ENCODE data around the gene ELMO2. TPM values are rescaled to one million over a fixed set of nuclear protein-coding genes. Genes with fewer than 3 reads are reported as not detected.

Gene ELMO2
- polyA plus RNA-seq (2013, experiment 1 of 2) = 39.6 TPM
- 31.6 TPM for polyA plus RNA-seq (2013, experiment 2 of 2)

GRCh38 chr20:46406200-46406985, at the start of gene ELMO2:
Gene ELMO2 (minus strand): TSS chr20:46406615. CDS start chr20:46394482, 12,133 bp downstream.
- Histone ChIP-seq H3K36me3 (ENCODE audit: control insufficient read depth, insufficient read depth, low read length) (peaks cover 23% of the 10 kb centered on the region), H3K4me1 (ENCODE audit: control insufficient read depth, insufficient read depth, low read length, poor library complexity, severe bottlenecking) (peaks cover 19% of the 10 kb centered on the region), H3K4me3 (ENCODE audit: extremely low read depth, insufficient read depth, low read length, poor library complexity, severe bottlenecking) (peak within 1 kb of the TSS; percentile 80), H3K27ac (ENCODE audit: low read depth, low read length, severe bottlenecking) (peak within 1 kb of the TSS; percentile 96), H3K9me3 (ENCODE audit: control insufficient read depth, low read length) (no peaks in the 10 kb centered on the region)
- 0% methylated on average over 46 to 51 of the region's 60 CpGs for WGBS, 2 experiments (ENCODE audit: insufficient coverage in 2 of 2)

- no peak overlapping the region for H3K27ac ChIP-seq (ENCODE audit: low read depth, low read length, severe bottlenecking)
- H3K4me3 ChIP-seq (ENCODE audit: extremely low read depth, insufficient read depth, low read length, poor library complexity, severe bottlenecking) = no peak overlapping the region
- no peaks in the 10 kb centered on the region for H3K36me3 ChIP-seq (ENCODE audit: control insufficient read depth, insufficient read depth, low read length)
- peaks cover 21% of the 10 kb centered on the region for H3K9me3 ChIP-seq (ENCODE audit: control insufficient read depth, low read length)
- no peaks in the 10 kb centered on the region for H3K4me1 ChIP-seq (ENCODE audit: control insufficient read depth, insufficient read depth, low read length, poor library complexity, severe bottlenecking)
- WGBS, 2 experiments (ENCODE audit: insufficient coverage in 2 of 2) = no CpG with 5 or more reads among the region's 2 CpGs
Measured at GRCh38 chr20:46455729-46456128, 49.3 kb upstream of the ELMO2 start.

- H3K4me3 ChIP-seq (ENCODE audit: extremely low read depth, insufficient read depth, low read length, poor library complexity, severe bottlenecking) = no peak overlapping the region
- H3K9me3 ChIP-seq (ENCODE audit: control insufficient read depth, low read length) = peaks cover 20% of the 10 kb centered on the region
- WGBS, 2 experiments (ENCODE audit: insufficient coverage in 2 of 2) = 100% methylated on average over 1 of the region's 5 CpGs; no CpG with 5 or more reads in 1 of the 2 experiments
- H3K4me1 ChIP-seq (ENCODE audit: control insufficient read depth, insufficient read depth, low read length, poor library complexity, severe bottlenecking) = no peaks in the 10 kb centered on the region
- H3K27ac ChIP-seq (ENCODE audit: low read depth, low read length, severe bottlenecking) = no peak overlapping the region
- H3K36me3 ChIP-seq (ENCODE audit: control insufficient read depth, insufficient read depth, low read length) = no peaks in the 10 kb centered on the region
Measured at GRCh38 chr20:46446851-46447250, 40.4 kb upstream of the ELMO2 start.

GRCh38 chr20:46439837-46440236, 33.4 kb upstream of the ELMO2 start:
- 95% methylated on average over 3 of the region's 4 CpGs; no CpG with 5 or more reads in 1 of the 2 experiments for WGBS, 2 experiments (ENCODE audit: insufficient coverage in 2 of 2)
- Histone ChIP-seq H3K4me1 (ENCODE audit: control insufficient read depth, insufficient read depth, low read length, poor library complexity, severe bottlenecking) (no peaks in the 10 kb centered on the region), H3K36me3 (ENCODE audit: control insufficient read depth, insufficient read depth, low read length) (no peaks in the 10 kb centered on the region), H3K27ac (ENCODE audit: low read depth, low read length, severe bottlenecking) (no peak overlapping the region), H3K4me3 (ENCODE audit: extremely low read depth, insufficient read depth, low read length, poor library complexity, severe bottlenecking) (no peak overlapping the region), H3K9me3 (ENCODE audit: control insufficient read depth, low read length) (peaks cover 4% of the 10 kb centered on the region)

GRCh38 chr20:46438156-46438750, 31.8 kb upstream of the ELMO2 start:
- H3K4me1 ChIP-seq (ENCODE audit: control insufficient read depth, insufficient read depth, low read length, poor library complexity, severe bottlenecking) = no peaks in the 10 kb centered on the region
- H3K36me3 ChIP-seq (ENCODE audit: control insufficient read depth, insufficient read depth, low read length) = no peaks in the 10 kb centered on the region
- 73 to 78% methylated on average over 3 to 4 of the region's 4 CpGs for WGBS, 2 experiments (ENCODE audit: insufficient coverage in 2 of 2)
- H3K27ac ChIP-seq (ENCODE audit: low read depth, low read length, severe bottlenecking) = no peak overlapping the region
- H3K4me3 ChIP-seq (ENCODE audit: extremely low read depth, insufficient read depth, low read length, poor library complexity, severe bottlenecking) = no peak overlapping the region
- no peaks in the 10 kb centered on the region for H3K9me3 ChIP-seq (ENCODE audit: control insufficient read depth, low read length)

DNA sequence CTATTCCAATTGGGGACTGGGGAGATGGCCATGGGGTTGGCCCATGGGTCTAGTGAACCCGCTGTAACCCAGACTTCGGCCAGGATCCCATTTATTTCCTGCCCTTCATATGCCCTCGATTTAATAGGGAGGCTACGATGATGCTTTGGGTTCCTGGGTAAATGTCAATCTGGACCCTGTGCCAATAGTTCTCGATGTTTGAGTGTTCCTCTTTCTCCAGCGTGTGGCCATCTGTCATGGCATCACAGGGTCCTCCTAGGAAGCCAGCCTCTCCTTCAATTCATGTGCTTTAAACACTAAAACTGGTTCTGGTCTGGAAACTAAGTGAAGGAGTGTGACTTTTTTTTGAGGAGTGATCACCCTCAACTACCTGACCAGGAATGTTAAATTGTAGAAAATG, 28.7 kb upstream of the ELMO2 start:
- no peak overlapping the region for H3K27ac ChIP-seq (ENCODE audit: low read depth, low read length, severe bottlenecking)
- H3K36me3 ChIP-seq (ENCODE audit: control insufficient read depth, insufficient read depth, low read length) = no peaks in the 10 kb centered on the region
- no peak overlapping the region for H3K4me3 ChIP-seq (ENCODE audit: extremely low read depth, insufficient read depth, low read length, poor library complexity, severe bottlenecking)
- no peaks in the 10 kb centered on the region for H3K4me1 ChIP-seq (ENCODE audit: control insufficient read depth, insufficient read depth, low read length, poor library complexity, severe bottlenecking)
- H3K9me3 ChIP-seq (ENCODE audit: control insufficient read depth, low read length) = no peaks in the 10 kb centered on the region
- 90 to 91% methylated on average over 6 of the region's 6 CpGs for WGBS, 2 experiments (ENCODE audit: insufficient coverage in 2 of 2)

GRCh38 chr20:46434597-46434996, 28.2 kb upstream of the ELMO2 start:
- Histone ChIP-seq H3K4me3 (ENCODE audit: extremely low read depth, insufficient read depth, low read length, poor library complexity, severe bottlenecking) (no peak overlapping the region), H3K4me1 (ENCODE audit: control insufficient read depth, insufficient read depth, low read length, poor library complexity, severe bottlenecking) (no peaks in the 10 kb centered on the region), H3K9me3 (ENCODE audit: control insufficient read depth, low read length) (no peaks in the 10 kb centered on the region), H3K36me3 (ENCODE audit: control insufficient read depth, insufficient read depth, low read length) (no peaks in the 10 kb centered on the region), H3K27ac (ENCODE audit: low read depth, low read length, severe bottlenecking) (no peak overlapping the region)

- whole genome bisulfite sequencing, 2 experiments (ENCODE audit: insufficient coverage in 2 of 2) = 88% methylated on average over 7 to 8 of the region's 8 CpGs
- H3K9me3 ChIP-seq (ENCODE audit: control insufficient read depth, low read length) = no peaks in the 10 kb centered on the region
- no peak overlapping the region for H3K4me3 ChIP-seq (ENCODE audit: extremely low read depth, insufficient read depth, low read length, poor library complexity, severe bottlenecking)
Measured at GRCh38 chr20:46433051-46433450, 26.6 kb upstream of the ELMO2 start.

GRCh38 chr20:46430921-46431712, 24.7 kb upstream of the ELMO2 start:
- WGBS, 2 experiments (ENCODE audit: insufficient coverage in 2 of 2) = 83 to 85% methylated on average over 12 to 15 of the region's 15 CpGs

More at GRCh38 chr20:46433051-46433450, 26.6 kb upstream of the ELMO2 start:
- Histone ChIP-seq H3K4me1 (ENCODE audit: control insufficient read depth, insufficient read depth, low read length, poor library complexity, severe bottlenecking) (no peaks in the 10 kb centered on the region), H3K36me3 (ENCODE audit: control insufficient read depth, insufficient read depth, low read length) (no peaks in the 10 kb centered on the region), H3K27ac (ENCODE audit: low read depth, low read length, severe bottlenecking) (no peak overlapping the region)

GRCh38 chr20:46427384-46427783, 21.0 kb upstream of the ELMO2 start:
- no peaks in the 10 kb centered on the region for H3K36me3 ChIP-seq (ENCODE audit: control insufficient read depth, insufficient read depth, low read length)
- H3K4me3 ChIP-seq (ENCODE audit: extremely low read depth, insufficient read depth, low read length, poor library complexity, severe bottlenecking) = no peak overlapping the region
- H3K9me3 ChIP-seq (ENCODE audit: control insufficient read depth, low read length) = no peaks in the 10 kb centered on the region
- H3K4me1 ChIP-seq (ENCODE audit: control insufficient read depth, insufficient read depth, low read length, poor library complexity, severe bottlenecking) = peaks cover 7% of the 10 kb centered on the region
- no peak overlapping the region for H3K27ac ChIP-seq (ENCODE audit: low read depth, low read length, severe bottlenecking)

More at GRCh38 chr20:46430921-46431712, 24.7 kb upstream of the ELMO2 start:
- no peak overlapping the region for H3K27ac ChIP-seq (ENCODE audit: low read depth, low read length, severe bottlenecking)
- H3K9me3 ChIP-seq (ENCODE audit: control insufficient read depth, low read length) = no peaks in the 10 kb centered on the region
- H3K36me3 ChIP-seq (ENCODE audit: control insufficient read depth, insufficient read depth, low read length) = no peaks in the 10 kb centered on the region
- H3K4me3 ChIP-seq (ENCODE audit: extremely low read depth, insufficient read depth, low read length, poor library complexity, severe bottlenecking) = no peak overlapping the region
- H3K4me1 ChIP-seq (ENCODE audit: control insufficient read depth, insufficient read depth, low read length, poor library complexity, severe bottlenecking) = no peaks in the 10 kb centered on the region

Data from mesodermal cell (in vitro differentiated cells).